Transverse colon (tissue), 4 donors: ENCODE measurements around the gene ARHGAP6. TPM values are rescaled to one million over a fixed set of nuclear protein-coding genes. Genes with fewer than 3 reads are reported as not detected.

Experiments
- DNase-seq: peaks from one replicate; pipeline ENCODE4 v3.0.0-alpha.2; 2019
- H3K27ac ChIP-seq, 4 donors: fragments of 200-600 bp; sonication (generic); 2 replicates each; pipeline ENCODE4 v1.5.1; 2016 to 2018; ENCODE audit warnings: inconsistent platforms in 4 of 4
- H3K27me3 ChIP-seq: fragments of 200-600 bp; sonication (generic); 2 replicates; pipeline ENCODE4 v1.5.1; 2017; ENCODE audit warnings: inconsistent platforms
- H3K36me3 ChIP-seq, 4 donors: fragments of 200-600 bp; sonication (generic); 2 replicates each; pipeline ENCODE4 v1.5.1; 2017 to 2019; ENCODE audit warnings: inconsistent platforms in 4 of 4
- H3K4me1 ChIP-seq, 4 donors: fragments of 200-600 bp; sonication (generic); 2 replicates each; pipeline ENCODE4 v1.5.1; 2017 to 2020; ENCODE audit warnings: inconsistent platforms in 4 of 4
- H3K4me3 ChIP-seq, 4 donors: fragments of 200-600 bp; sonication (generic); 1 replicate in 1 of 4; 2 replicates in 3 of 4; pipeline versions ENCODE4 v1.5.1 to v1.6.1; 2017 to 2019; ENCODE audit warnings: inconsistent platforms in 4 of 4
- H3K9me3 ChIP-seq, 2 donors: fragments of 200-600 bp; sonication (generic); 2 replicates each; pipeline ENCODE4 v1.5.1; 2017 to 2019; ENCODE audit warnings: inconsistent platforms in 2 of 2
- EP300 ChIP-seq: sonication (generic); formaldehyde crosslinking; IDR thresholded peaks from one replicate; pipeline ENCODE4 v1.6.1; 2017; ENCODE audit warnings: antibody characterized with exemption, low read depth
- POLR2A ChIP-seq: fragments of 450-650 bp; IDR thresholded peaks from one replicate; pipeline ENCODE4 v1.6.1; 2016; ENCODE audit warnings: antibody characterized with exemption, mild to moderate bottlenecking, moderate library complexity
- POLR2AphosphoS5 ChIP-seq, 3 donors: sonication (generic); formaldehyde crosslinking; IDR thresholded peaks; one replicate each; pipeline ENCODE4 v1.6.1; 2016; ENCODE audit warnings: antibody characterized with exemption in 3 of 3
- WGBS, 2 donors: methylation state at CpG; one replicate each; pipeline ENCODE4 v1.1.5; 2018; ENCODE audit warnings: low coverage in 1 of 2; 5-methylcytosine and 5-hydroxymethylcytosine counted together
- in situ Hi-C, 4 donors: fragments of 200-750 bp; cut with MboI; loops; one replicate each; pipeline versions ENCODE4 v1.15.0 to v1.15.1; 2017; ENCODE audit warnings: low sequenced_read_pairs in 3 of 4, low pct_ligation_motif_present in 1 of 4, low pct_unique_long_range_greater_than_20kb in 1 of 4
- intact Hi-C: fragments of 100-400 bp; cut with DNase I; formaldehyde crosslinking; loops from one replicate; pipeline ENCODE4 v1.15.1; 2023; ENCODE audit warnings: low total_unique reads
- total RNA-seq, 4 donors: library from RNA; depleted of rRNA; stranded (reverse); fragments of >200 nt; gene quantifications; one replicate each; pipeline ENCODE4 v1.1.0, GENCODE V29; 2016
- TF ChIP-seq, protein P1 (sequence below), 5 experiments: fragments of 200-600 bp in 3 of 5; fragments of 450-650 bp in 2 of 5; sonication (generic) in 3 of 5; IDR thresholded peaks; 1 replicate in 2 of 5; 2 replicates in 3 of 5; pipeline ENCODE4 v1.5.1; 2016 to 2017; ENCODE audit warnings: antibody characterized with exemption in 5 of 5, inconsistent platforms in 3 of 5, mild to moderate bottlenecking in 2 of 5, moderate library complexity in 1 of 5

The ARHGAP6 gene
- total RNA-seq, 4 donors from 2014 or later, result 5.0 to 12.4 (median 9.0) TPM

DNA sequence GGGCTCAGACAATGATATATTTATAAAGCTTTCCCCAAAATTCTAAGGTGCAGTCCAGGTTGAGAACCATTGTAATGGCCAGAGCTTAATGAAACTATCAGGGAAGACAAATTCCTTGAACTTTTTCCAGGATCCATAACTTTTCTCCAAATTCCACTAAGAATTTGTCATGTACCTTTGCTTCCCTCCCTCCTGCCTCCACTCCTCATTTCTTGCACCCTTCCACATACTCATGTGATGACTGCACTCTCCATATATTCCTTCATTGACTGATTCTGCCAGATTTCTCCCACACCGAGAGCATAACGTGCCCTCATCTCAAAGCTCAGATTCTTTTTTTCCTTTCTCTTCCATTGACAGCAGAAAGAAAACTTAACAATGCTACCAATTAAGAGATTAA lies 393.4 kb downstream of the ARHGAP6 start:
- H3K4me1 ChIP-seq, result no peaks in the 10 kb centered on the region
- intact Hi-C loops, result no loop called here
- in situ Hi-C loops, result no loop called here
- WGBS, 2 donors, result 87% methylated on average over 2 of the region's 2 CpGs; no CpG with 5 or more reads in 1 of the 2 donors
- no peak overlapping the region for H3K4me3 ChIP-seq
- H3K9me3 ChIP-seq, result no peaks in the 10 kb centered on the region
- H3K27me3 ChIP-seq, result no peaks in the 10 kb centered on the region
- no peaks in the 10 kb centered on the region for H3K36me3 ChIP-seq
- H3K27ac ChIP-seq, result no peak overlapping the region
- no peak for DNase-seq
- no peak for TF ChIP-seq POLR2A
- TF ChIP-seq, protein P1, sequence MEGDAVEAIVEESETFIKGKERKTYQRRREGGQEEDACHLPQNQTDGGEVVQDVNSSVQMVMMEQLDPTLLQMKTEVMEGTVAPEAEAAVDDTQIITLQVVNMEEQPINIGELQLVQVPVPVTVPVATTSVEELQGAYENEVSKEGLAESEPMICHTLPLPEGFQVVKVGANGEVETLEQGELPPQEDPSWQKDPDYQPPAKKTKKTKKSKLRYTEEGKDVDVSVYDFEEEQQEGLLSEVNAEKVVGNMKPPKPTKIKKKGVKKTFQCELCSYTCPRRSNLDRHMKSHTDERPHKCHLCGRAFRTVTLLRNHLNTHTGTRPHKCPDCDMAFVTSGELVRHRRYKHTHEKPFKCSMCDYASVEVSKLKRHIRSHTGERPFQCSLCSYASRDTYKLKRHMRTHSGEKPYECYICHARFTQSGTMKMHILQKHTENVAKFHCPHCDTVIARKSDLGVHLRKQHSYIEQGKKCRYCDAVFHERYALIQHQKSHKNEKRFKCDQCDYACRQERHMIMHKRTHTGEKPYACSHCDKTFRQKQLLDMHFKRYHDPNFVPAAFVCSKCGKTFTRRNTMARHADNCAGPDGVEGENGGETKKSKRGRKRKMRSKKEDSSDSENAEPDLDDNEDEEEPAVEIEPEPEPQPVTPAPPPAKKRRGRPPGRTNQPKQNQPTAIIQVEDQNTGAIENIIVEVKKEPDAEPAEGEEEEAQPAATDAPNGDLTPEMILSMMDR (IDR thresholded peaks at IDR 0.05), result no peak

DNA sequence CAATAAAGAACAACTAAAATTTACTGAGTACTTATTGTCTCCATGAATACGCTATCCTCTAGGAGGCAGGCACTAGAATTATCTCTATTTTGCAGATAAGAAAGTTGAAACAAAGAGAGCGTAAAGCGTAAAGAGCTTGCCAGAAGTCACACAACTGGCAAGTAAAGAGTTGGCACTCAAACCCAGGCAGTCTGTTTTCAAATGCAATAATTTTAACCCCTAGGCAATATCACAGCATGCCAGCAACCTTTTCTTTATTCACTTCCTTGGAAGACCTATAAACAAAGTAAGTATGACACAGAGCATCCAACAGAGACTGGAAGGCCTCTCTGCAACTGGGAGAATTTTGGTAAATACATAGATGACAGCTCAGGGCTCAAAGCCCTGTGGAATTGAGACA lies 395.7 kb downstream of the ARHGAP6 start:
- no peak for DNase-seq
- H3K27ac ChIP-seq, result no peak overlapping the region
- no peaks in the 10 kb centered on the region for H3K36me3 ChIP-seq
- H3K9me3 ChIP-seq, result no peaks in the 10 kb centered on the region
- in situ Hi-C loops (no loop called here), intact Hi-C loops (no loop called here)
- TF ChIP-seq EP300, result no peak
- no peaks in the 10 kb centered on the region for H3K27me3 ChIP-seq
- WGBS, 2 donors, result 63 to 80% methylated on average over 1 to 3 of the region's 3 CpGs
- peaks cover 0 to 4% (median 0%) of the 10 kb centered on the region in 4 donors for H3K4me1 ChIP-seq
- no peak overlapping the region for H3K4me3 ChIP-seq

DNA sequence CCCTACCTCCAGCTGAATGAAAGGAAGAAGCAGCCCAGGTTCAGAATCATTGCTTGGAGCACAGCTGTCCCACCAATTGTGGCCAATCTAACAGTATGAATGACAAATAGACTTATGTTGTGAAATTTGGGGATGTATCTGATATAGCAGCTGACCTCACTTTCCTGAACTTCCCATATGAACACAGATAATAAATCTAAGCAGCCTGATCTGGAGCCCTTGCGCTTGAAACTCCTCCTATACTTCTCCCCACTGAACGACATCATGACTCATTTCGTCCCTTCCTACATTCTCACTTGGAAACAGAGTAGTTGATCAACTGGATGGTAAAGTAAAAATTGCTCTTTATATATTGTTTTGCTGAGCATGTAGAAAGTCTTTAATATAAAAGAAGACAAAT lies 396.7 kb downstream of the ARHGAP6 start:
- H3K4me1 ChIP-seq, result peaks cover 0 to 4% (median 0%) of the 10 kb centered on the region in 4 donors
- intact Hi-C loops, result no loop called here
- in situ Hi-C loops, result no loop called here
- no peak for DNase-seq
- H3K9me3 ChIP-seq, result no peaks in the 10 kb centered on the region
- H3K27me3 ChIP-seq, result no peaks in the 10 kb centered on the region
- H3K27ac ChIP-seq, result no peak overlapping the region
- WGBS, 2 donors, result 82 to 87% methylated on average over 3 of the region's 3 CpGs
- H3K36me3 ChIP-seq, result no peaks in the 10 kb centered on the region
- H3K4me3 ChIP-seq, result no peak overlapping the region
- TF ChIP-seq, protein P1 (IDR thresholded peaks at IDR 0.05), result no peak
- TF ChIP-seq EP300 (no peak), POLR2A (no peak), POLR2AphosphoS5 (IDR thresholded peaks at IDR 0.05) (no peak)

DNA sequence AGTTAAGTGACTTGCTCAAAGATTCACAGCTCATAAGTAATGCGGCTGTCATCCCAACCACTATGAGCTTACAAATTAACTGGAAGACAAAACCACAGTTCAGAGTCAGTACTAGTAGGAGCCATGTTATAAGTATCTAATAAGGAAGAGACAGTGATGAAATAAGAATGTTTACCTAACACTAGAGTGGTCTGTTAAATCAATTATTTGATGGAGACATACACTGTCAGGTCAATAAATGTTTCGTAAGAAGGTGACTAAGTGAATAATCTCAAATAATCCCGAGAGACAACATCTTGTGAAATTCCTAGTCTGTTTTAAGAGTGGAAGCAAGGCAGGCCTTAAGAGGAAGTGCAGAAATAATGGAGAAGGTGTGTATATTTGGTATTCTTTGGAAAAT lies 398.3 kb downstream of the ARHGAP6 start:
- TF ChIP-seq EP300, result no peak
- TF ChIP-seq POLR2A, result no peak
- no peak for TF ChIP-seq POLR2AphosphoS5 (IDR thresholded peaks at IDR 0.05)
- TF ChIP-seq, protein P1 (IDR thresholded peaks at IDR 0.05), result no peak
- Histone ChIP-seq H3K4me3 (no peak overlapping the region), H3K27me3 (no peaks in the 10 kb centered on the region), H3K27ac (no peak overlapping the region), H3K36me3 (no peaks in the 10 kb centered on the region), H3K9me3 (no peaks in the 10 kb centered on the region), H3K4me1 (peaks cover 0 to 4% (median 0%) of the 10 kb centered on the region in 4 donors)
- intact Hi-C loops (no loop called here), in situ Hi-C loops (no loop called here)
- no peak for DNase-seq
- WGBS, 2 donors, result 63 to 72% methylated on average over 3 of the region's 3 CpGs

DNA sequence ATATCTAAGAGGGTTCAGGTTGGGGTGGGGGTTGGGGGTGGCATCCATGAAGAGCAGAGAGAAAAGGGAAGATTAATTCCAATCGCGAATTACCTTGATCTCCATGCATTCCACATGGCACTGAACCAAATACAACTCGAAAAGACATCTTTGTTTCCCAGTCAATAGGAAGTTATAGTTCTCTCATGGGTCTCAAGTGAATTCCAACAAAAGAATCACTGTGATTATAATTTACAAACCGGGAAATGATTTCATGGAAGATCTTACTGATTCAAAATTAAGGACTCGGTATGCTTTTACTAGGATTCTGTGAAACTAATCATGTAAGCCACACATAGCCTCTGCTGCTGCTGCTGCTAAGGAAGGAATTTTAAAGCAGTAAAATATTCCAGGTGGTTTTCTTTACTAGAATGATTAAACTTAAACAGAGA lies 399.1 kb downstream of the ARHGAP6 start:
- 78 to 81% methylated on average over 4 to 5 of the region's 5 CpGs for WGBS, 2 donors

More for the DNA sequence above, 399.1 kb downstream of the ARHGAP6 start:
- intact Hi-C loops (no loop called here), in situ Hi-C loops (no loop called here)
- no peaks in the 10 kb centered on the region for H3K9me3 ChIP-seq
- H3K4me3 ChIP-seq, result no peak overlapping the region
- peaks cover 0 to 4% (median 0%) of the 10 kb centered on the region in 4 donors for H3K4me1 ChIP-seq
- H3K36me3 ChIP-seq, result no peaks in the 10 kb centered on the region
- no peak overlapping the region for H3K27ac ChIP-seq
- DNase-seq, result no peak
- H3K27me3 ChIP-seq, result no peaks in the 10 kb centered on the region
- TF ChIP-seq, protein P1 (IDR thresholded peaks at IDR 0.05), result no peak
- TF ChIP-seq EP300 (no peak), POLR2A (no peak), POLR2AphosphoS5 (IDR thresholded peaks at IDR 0.05) (no peak)
